COLO668 (cell line): ENCODE results near the gene PPP1R27.

Experiments used
- DNase-seq: peaks from one replicate; lab custom pipeline; 2025; ENCODE audit not compliant: unreplicated experiment; lab: John Stamatoyannopoulos, UW

PPP1R27 gene, protein sequence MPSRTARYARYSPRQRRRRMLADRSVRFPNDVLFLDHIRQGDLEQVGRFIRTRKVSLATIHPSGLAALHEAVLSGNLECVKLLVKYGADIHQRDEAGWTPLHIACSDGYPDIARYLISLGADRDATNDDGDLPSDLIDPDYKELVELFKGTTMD

DNA sequence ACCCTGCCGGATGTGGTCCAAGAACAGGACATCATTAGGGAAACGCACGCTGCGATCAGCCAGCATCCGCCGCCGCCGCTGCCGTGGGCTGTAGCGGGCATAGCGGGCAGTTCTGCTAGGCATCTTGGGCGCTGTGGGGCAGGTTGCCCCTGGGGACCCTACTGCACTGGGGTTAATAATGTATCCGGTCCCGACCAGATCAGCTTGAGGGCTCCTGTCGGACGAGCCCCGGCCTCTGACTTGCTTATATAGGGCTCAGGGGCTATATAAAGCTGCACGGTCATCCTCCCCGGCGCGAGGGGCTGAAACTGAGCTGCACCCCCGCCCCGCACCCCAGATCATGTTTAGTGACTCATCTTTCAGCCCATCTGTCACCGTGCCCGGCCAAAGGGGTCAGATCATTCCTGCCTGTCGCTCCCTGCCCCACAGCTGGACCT is at the start of gene PPP1R27:
PPP1R27 (minus strand) TSS at position 220 of the 437 bp plus-strand sequence; CDS start at position 123, 97 bp downstream.
- DNase-seq = no peak

GRCh38 chr17:81884520-81884919 is 49.7 kb upstream of the PPP1R27 start:
- no peak for DNase-seq

- no peak for DNase-seq
Observed at GRCh38 chr17:81879121-81879520, 44.3 kb upstream of the PPP1R27 start.

GRCh38 chr17:81878294-81878693 is 43.4 kb upstream of the PPP1R27 start:
- no peak for DNase-seq

DNA sequence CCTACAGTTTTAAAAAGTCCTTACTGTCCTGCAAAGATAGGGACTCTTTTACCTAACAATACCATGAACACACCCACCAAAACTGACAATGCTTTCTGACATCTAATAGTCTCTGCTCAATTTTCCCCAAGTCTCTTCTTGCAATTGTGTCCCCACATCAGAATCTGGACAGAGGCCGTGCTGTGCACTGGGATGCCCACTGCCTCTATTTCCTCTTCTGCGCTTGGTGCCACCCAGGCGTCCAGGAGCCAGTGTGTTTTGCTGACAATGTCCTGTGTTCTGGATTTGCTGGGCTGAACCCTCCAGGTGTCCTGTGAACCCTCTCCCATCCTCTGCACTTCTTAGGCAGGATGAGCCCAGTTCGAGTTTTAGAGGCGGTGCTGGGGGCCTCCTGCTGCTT is 42.7 kb upstream of the PPP1R27 start:
- no peak for DNase-seq

DNA sequence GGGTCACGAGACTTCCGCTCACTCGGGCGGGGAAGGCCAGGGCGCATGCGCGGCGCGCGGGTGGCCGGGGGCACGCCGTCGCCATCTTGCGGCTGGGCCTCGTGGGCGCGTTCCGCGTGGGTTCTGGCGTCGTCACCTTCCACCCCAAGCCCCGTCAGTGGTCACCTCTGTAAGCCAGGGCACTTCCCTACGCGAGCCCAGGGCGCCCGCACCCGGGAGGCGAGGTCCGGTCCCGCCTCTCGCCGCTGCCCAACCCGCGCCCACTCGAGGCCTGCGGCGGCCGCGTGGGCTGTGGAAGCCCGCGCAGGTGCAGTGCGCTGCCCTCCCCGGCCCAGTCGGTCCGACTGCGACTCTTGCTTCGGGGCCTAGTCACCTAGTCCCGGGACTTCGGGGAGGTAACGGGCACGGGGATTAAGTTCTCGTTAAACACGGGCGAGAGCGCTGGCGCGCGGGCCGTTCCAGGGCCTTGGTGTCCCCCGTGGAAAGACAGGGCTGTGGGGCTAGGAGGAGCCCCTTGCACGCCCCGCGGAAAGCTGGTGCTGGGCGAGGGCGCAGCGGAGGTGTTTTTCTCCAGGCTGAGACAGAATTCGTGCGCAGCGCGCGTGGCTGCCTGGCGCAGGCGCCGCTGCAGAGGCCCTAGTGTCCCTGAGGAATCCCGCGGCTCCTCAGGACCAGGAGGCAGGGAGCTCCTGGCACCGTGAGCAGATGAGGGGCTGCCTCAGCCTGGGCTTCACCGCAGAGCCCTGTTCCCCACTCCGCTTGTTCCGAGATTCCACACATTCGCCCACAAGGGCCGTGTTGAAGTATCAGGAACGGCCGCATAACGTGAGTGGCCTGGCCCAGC is 36.8 kb upstream of the PPP1R27 start:
- DNase-seq = peak; percentile 89

- no peak for DNase-seq
Observed at GRCh38 chr17:81870981-81871386, 36.1 kb upstream of the PPP1R27 start, which contains the start of gene ARHGDIA. TSS of gene ARHGDIA (minus strand) at chr17:81871337. CDS start at chr17:81869930, 1,407 bp downstream.

- DNase-seq = peak; percentile 48
Observed at GRCh38 chr17:81870131-81870980, 35.5 kb upstream of the PPP1R27 start.

DNA sequence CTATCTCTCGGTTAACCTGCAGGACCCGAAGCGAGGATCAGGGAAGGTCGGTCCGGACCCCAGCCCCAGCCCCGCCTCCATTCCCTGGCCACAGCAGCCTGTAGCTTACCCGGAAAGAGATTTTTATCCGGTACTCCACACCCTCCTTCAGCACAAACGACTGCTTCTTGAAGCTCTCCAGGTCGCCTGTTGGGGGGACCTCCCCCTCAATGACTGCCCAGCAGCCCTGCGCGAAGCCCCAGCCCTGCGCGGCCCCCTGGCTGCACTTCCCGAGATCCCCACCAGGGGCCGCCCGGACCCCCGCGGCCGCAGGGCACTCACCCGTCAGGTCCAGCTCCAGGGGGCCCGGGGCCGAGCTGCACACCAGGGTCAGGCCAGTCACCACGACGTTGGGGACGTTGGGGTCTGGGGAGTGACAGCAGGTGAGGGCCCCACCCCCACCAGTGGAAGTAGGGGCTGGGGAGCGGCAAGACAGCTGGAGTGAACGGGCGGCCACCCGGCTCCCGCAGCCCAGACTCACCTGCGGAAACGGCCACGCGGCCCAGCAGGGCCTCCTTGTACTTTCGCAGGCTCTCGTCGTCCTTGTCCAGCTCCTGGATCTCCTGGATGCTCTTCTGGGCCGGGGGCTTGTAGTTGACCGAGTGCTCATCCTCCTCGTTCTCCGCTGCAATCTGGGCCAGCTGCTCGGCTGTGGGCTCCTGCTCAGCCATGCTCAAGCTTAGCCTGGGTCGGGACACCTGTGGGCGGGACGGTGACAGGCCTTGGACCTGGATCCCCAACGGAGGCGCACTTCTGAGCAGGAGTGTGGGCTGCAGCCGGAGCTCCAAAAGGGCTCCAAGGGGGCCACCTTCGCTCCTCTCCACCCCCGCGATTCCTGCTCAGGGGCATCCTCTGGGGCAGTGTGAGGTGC is 34.6 kb upstream of the PPP1R27 start:
- DNase-seq = peak; percentile 57

DNA sequence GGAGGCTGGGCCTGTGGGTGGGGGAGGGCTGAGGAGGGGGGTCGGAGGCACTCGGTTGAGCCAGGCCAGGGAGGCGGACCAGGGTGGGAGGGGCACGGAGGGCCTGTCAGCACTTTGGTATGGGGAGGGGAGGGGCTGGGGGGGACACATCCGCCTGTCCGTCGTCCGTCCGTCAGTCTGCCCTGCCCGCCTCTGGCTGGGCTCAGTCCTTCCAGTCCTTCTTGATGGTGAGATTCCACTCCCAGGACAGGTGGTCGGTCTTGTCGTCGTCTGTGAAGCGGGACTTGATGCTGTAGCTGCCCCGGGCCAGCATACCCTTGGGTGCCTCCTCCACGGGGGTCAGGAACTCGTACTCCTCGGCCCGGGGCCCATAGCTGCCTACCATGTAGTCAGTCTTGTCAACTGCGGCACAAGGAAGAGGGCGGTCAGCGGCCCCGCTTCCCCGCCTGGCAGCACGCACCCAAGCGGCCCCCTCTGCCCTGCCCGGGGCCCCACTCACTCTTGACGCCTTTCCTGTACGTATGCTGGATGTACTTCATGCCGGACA is 33.9 kb upstream of the PPP1R27 start:
- DNase-seq = peak; percentile 18

- DNase-seq = no peak
Observed at GRCh38 chr17:81867991-81868673, 33.3 kb upstream of the PPP1R27 start.

DNA sequence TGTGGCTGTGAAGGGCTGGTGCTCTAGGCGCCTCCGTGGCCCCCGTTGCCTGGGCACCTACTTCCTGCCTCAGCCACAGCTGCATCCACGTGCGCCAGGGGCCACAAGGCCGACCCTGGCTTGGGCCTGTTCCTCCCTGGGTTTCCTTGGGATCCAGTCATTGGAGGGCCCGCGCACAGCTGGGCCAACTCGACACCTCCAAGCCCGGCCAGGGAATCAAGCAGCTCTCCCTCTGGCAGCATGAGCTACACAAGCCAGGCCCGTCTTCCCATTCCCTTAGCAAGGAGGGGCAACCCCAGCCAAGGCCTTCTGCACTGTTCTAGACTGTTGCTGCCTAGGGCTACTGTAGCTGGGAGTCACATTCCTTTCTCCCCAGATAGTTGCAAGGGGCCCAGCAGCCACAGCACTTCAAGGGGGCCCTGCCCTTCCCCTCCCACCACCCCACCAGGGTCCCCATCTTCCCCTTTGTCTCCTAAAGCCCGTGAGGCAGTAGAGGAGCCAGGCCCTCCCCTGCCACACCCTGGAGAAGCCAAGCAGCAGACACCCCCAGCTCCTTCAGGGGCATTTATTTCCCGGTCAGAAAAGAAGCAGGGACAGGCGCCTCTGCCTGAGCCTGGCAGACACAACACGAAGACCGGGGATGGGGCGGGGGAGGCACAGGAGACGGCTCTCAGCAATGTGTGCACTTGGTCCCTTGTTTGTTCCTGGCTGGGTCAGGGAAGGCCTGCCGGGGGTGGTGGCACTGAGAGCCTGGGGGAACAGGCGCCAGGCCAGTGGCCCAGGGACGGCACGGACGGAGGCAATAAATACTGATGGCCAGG is 32.5 kb upstream of the PPP1R27 start:
- peak; percentile 55 for DNase-seq

DNA sequence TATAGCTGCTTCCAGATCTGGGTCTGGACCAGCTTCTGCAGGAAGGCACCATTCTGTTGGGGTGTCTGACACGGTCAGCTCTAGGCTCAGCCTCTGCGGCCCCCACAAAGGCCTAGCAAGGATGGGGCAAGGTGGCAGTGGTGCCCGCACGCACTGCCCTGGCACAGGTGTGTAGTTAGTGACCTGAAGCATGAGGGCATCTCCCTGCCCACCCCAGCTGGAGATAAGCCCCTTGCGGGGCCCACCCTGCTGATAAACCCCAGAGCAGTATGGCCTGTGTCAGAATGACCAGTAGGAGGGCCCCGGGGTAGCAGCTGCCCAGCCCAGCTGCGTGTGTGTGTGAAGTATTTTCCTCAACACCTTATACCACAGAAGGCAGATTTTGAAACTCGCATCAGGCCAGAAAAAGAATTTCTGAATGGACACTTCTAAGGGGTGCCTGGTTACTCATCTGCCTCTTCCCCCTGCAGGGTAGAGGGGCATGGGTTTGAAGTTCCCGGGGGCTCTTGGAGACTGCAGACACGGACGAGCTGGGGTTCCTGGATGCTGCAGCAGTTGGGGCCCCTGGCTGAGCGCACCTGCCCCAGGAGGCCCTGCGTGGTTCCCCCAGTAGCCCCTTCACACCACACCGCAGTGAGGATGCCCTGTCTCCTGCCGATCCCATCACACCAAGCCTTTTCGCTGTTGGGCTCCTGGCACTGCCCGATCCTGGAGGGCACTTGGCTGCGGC is 31.8 kb upstream of the PPP1R27 start:
- DNase-seq = peak; percentile 13

DNA sequence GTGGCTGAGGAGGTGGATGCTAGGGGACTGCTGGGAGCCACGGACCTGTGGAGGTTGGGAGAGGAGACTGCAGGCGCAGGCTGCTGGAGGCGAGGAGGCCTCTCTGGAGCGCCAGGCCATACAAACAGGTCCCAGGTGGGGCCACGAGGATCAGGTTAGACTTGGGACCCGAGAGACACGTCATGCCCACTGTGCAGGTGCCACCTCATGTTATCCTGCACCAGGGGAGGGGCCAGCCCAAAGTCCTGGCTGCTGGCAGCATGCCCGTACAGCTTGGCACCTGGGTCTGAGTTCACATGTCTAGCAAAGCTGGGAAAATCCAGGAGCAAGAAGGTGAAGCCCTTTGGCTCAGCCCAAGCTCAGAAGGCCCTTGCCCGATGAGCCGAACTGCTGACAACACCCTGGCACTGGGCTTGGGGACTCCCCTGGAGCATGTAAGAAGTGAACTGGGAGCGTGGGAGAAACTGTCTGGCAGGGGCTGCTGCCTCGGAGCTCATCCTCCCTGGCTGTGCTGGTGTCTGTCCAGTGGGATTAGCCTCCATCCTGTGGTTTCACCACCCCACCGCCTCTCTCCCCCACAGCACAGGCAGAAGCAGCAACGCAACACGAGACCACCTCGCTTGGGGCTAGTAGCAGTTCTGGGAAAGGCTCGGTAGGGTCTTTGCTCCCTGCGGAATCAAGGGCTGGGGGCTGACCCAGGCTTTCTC is 31.0 kb upstream of the PPP1R27 start:
- peak; percentile 92 for DNase-seq

DNA sequence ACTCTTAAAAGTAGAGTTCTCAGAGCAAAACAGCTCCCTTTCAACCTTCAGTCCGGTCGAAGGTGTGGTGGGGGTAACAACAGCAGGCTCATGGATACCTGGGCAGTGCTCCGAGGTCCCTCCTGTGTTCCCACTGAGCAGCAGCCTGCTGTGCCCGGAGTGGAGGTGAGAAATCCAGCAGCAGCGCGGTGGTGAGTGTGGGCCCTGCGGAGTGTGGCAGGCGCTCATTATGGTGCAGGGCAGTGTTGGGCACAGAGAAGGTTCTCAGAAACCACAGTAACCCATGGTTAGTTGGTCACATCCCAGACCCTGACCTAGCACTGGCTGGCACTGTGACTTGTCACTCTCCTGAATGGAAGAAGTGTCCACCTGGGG is 30.5 kb upstream of the PPP1R27 start:
- DNase-seq = no peak

- DNase-seq = peak; percentile 6
Observed at GRCh38 chr17:81863833-81864768, 29.3 kb upstream of the PPP1R27 start.
